C4-2B (cell line): ENCODE data around the gene COX8C.
"Not testable (repeated sequence)": the region's sequence is repeated elsewhere in the genome, so short reads cannot be mapped to it uniquely, and the experiment has no call there.

Experiments
- H3K27ac ChIP-seq: fragments of 450-650 bp; 2 replicates; pipeline ENCODE4 v1.5.1; 2017
- CTCF ChIP-seq: fragments of 450-650 bp; conservative IDR thresholded peaks from 2 replicates; pipeline ENCODE4 v1.5.1; 2017; ENCODE audit warnings: mild to moderate bottlenecking
- ZFX ChIP-seq: fragments of 450-650 bp; IDR thresholded peaks from 2 replicates; pipeline ENCODE4 v1.6.1; 2017

The COX8C gene

DNA sequence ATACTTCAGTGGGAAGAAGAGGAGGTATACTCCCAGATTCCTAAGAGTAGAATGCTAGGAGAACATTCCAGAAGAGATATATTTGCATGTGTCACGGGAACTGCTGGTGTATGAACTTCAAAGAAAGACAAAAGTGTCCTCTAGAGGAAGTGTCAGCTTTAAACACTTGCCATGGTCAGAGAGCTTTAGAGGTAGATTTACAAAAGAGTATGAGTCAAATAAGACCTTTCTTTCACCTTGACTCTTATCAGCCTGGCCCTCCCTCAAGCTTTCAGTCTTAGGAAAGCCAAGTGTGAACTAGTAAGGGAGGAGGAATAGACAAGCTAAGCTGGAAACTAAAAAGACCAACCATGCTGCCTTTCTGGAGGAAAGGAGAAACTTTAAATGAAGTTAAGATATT lies 34.7 kb downstream of the COX8C start:
- no peak overlapping the region for H3K27ac ChIP-seq

GRCh38 chr14:93384256-93384655 lies 37.3 kb downstream of the COX8C start:
- not testable (repeated sequence) for H3K27ac ChIP-seq

More for the DNA sequence above, 34.7 kb downstream of the COX8C start:
- TF ChIP-seq CTCF (no peak), ZFX (no peak)

DNA sequence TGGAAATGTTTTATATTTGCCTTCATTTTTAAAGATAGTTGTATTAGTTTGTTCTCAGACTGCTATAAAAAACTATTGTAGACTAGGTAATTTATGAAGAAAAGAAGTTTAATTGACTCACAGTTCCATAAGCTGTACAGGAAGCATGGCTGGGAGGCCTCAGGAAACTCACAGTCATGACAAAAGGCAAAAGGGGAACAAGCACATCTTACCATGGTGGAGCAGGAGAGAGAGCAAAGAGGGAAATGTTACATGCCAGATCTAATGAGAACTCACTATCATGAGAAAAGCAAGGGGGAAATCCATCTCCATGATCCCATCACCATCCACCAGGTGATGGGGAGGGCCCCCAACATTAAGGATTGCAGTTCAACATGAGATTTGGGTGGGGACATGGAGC lies 48.2 kb downstream of the COX8C start:
- TF ChIP-seq ZFX (no peak), CTCF (no peak)
- no peak overlapping the region for H3K27ac ChIP-seq

DNA sequence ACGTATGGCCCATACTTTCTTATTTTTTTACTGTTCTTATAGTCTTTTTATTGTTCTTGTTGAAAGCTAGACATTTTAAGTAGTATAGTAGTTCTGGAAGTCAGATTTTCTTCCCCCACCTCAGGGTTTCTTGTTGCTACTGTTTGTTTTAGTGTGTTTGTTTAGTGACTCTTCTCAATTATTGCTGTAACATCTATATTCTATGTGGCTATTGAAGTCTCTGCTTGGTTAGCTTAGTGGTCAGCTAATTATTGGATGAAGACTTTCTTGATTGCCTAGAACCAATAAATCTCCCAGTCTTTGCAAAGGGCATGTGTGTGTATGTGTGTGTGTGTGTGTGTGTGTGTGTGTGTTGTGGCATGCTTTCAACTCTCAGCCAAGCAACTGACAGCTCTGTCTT lies 49.5 kb downstream of the COX8C start:
- no peak for TF ChIP-seq CTCF
- no peak for TF ChIP-seq ZFX

More for the DNA sequence above, 49.5 kb downstream of the COX8C start:
- H3K27ac ChIP-seq = no peak overlapping the region
